GM18498 (cell line): ENCODE measurements around the gene SEC11C.

ENCODE experiments used
- ATAC-seq: cut with Tn5 transposase; IDR thresholded peaks from one replicate; pipeline ENCODE4 v1.9.1; 2021; ENCODE audit warnings: mild to moderate bottlenecking, moderate library complexity; ENCODE audit not compliant: unreplicated experiment

The SEC11C gene

DNA sequence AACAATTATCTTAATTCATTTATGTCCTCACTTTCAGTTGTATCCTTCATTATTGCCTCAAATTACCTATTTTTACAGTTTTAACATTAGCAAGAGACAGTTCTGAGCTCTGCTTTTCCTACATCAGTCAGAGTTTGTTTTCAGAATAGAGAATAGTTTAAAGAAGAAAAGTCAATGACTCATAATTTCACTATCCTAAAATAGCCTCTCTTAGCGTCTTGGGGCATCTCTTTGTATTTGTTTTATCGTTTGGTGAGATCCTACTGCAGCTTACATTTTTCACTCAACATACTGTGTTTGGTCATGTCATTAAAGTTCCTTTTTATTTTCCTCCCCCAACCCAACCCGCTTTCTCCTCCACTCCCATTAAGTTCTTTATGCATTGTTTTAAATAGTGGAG is 3.8 kb downstream of the SEC11C start:
- no peak for ATAC-seq

DNA sequence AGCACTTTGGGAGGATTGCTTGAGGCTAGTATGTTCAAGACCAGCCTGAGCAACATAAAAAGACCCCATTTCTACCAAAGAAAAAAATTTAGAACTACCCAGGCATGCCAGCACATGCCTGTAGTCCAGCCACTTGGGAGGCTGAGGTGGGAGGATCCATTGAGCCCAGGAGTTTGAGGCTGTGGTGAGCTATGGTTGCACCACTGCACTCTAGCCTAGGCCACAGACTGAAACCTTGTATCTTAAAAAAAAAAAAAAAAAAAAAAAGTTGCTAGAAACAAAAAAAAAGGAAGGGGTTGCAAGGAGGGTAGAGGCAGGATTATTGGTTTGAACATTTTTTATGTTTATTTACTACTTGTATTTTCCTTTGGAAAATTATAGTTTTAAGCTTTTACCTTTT is 4.8 kb downstream of the SEC11C start:
- ATAC-seq, result no peak

DNA sequence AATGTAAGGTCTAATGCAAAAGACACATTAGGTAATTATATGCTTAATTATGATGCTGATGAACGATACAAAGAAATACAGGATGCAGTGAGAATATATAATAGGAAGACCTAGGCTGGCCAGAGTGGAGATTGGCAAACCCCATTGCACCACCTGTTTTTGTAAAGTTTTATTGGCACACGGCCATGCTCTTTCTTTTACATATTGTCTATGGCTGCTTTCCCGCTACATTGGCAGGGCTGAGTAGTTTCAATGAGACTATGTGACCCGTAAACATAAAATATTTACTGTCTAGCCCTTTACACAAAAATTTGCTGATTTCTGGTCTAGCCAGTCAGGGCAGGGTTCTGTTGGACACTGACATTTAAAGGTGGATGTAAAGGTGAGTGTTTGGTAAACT is 5.4 kb downstream of the SEC11C start:
- no peak for ATAC-seq

DNA sequence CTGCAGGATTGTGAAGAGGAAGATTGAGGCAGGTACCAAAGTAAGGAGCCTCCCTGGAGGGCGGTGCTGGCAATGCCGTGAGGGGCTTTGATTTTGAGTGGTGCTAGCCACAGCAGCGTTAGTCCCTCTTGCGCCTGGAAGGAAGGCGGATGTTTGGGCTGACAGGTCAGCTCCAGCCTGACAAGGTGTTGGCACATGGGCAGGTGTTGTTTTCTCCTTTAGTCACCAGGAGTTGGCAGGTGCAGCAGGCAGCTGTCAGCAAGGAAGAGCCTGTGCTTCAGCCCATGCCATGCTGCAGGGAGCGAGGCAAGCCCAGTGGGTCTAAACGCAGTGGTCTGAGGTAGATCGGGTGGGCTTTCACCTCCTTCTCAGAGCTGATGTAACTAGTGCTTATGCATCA is 8.5 kb downstream of the SEC11C start:
- no peak for ATAC-seq

DNA sequence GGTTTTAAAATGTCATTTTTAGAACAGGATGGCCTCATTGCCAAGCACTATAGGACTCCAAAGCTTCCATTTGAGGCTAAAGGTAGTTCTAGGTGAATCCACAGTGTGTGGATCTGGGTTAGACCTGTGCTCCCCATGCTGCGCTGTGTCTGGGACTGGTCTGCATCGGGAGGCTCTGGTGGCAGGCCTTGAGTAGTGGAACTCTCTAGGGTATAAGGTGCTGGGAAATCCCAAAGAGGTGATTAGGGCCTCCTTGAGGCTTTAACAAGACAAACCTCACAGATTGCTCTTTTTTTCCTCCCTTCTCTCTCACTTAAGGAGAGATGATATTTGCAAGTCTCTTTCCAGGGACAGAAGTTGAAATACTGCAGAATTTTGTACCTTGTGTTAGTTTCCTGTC is 9.3 kb downstream of the SEC11C start:
- no peak for ATAC-seq

DNA sequence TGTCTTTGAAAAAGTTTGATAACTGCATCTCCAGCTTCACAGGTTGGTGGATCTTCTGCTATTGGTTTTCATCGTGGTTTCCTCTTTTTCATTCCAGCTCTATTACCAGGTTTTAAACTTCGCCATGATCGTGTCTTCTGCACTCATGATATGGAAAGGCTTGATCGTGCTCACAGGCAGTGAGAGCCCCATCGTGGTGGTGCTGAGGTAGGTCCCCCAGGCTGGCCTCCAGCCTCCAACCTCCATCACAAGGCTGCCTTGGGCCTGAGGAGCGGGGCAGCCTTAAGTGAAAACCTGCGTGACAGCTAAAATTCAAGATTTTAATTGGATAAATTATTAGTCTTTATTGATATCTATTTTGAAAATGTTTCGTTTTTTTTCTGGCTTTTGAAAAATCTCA is 9.7 kb downstream of the SEC11C start:
- no peak for ATAC-seq

DNA sequence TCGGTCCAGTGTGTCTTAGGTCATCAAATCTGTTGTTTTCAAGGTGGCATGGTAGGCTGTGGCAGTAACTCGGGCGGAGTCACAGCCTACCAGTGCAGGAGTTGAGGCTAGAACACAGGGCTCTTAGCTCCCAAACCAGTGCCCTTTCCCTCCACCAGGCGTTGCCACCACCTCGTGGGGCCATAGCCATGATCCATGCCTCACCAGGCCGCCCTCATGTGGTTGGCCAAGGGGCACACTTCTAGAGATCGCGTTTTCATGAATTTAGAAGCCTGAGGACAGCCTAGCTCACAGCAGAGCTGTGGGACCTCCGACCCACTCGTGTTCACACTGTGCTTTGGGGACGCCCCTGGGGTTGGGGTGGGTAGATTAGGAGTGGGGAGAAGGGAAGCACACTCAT is 10.6 kb downstream of the SEC11C start:
- ATAC-seq, result no peak

DNA sequence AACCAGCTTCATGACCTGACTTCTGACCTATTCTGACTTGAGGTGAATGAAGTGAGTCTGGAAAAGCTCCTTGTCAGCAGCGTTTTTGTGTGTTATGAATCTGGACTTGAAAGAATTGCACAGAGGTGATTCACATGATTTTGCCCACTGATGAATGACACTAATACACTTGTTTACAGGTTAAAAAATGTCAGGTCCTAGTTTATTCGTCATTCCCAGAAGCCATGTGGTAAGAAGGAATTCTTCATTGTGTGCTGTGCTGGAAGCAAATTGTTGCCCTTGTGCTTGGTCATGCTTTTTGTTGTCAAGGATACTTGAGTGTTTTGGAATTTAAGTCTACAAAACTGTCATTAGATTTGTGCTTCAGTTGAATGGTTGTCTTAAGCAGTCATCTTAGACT is 15.5 kb downstream of the SEC11C start:
- no peak for ATAC-seq

DNA sequence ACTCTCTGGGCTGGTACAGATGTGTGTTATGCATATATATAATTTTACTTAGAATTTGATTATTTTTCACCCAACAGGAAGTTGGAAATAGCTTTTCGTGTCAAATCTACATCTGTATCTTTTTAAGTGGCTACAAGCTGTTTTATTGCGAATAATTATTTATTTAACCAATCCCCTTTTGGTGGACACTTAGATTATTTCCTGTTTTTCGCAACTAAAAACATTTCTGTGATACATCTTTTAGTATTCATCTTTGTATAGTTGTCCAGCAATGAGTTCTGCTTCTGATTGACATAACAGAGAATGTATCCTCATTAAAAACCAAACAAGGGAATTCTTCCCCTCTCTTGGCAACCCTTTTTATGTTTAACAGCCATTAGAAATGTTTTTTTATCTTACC is 16.6 kb downstream of the SEC11C start:
- ATAC-seq, result no peak

DNA sequence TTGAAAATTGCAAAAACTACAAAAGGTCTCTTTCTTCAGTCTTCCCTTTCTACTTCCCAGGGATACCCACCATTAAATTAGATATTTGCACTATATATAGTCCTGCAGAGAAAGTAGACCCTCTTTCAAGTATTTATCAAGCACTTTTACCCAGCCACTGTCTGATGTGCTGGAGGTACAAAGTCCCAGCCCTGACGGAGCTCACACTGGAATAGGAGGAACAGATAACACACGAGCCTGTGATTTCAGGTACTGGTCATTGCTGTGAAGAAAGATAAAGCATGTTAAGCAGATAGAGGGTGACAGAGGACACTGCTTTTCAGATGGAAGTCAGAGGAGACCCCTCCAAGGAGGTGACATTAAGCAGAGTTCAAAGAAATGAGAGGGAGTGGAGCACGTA is 19.6 kb downstream of the SEC11C start:
- ATAC-seq, result no peak

DNA sequence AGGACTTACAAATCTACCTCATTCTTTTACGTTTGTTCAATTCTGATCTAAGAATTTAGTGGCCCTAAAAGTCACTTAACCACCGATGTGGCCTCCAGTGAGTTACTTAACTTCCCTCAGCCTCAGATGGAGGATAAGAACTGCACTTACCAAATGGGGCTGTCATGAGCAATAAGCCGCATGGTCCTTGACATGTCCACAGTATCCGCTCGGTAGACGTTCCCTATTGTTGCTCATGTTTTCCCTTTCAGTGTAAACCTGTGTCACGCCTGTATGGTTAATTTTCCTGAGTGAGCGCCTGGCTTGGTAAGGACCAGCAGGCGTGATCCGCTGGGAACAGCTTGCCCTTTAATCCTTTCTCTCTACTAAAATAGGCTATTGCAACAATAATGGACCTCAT is 20.3 kb downstream of the SEC11C start:
- no peak for ATAC-seq

DNA sequence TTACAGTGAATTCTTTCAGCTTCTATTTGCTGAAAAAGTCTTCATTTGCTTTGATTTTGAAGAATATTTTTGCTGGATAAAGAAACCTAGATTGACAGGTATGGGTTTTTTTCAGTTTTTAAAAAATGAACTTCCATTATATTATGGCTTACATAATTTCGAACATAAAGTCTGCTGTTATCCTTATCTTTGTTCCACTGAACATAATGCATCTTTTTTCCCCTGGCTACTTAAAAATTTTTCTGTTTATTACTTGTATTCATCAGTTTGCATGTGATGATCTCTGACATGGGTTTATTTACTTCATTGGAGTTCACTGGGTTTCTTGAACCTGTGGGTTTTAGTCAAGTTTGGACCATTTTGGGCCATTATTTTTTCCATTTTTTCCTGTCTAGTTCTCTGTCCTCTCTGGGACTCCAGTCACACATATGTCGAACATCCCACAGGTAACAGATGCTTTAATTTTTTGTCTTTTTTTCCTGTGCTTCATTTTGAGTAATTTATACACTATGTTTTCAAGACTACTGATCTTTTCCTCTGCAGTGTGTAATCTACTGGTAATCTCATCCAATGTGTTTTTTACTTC is 33.1 kb downstream of the SEC11C start:
- ATAC-seq, result no peak

DNA sequence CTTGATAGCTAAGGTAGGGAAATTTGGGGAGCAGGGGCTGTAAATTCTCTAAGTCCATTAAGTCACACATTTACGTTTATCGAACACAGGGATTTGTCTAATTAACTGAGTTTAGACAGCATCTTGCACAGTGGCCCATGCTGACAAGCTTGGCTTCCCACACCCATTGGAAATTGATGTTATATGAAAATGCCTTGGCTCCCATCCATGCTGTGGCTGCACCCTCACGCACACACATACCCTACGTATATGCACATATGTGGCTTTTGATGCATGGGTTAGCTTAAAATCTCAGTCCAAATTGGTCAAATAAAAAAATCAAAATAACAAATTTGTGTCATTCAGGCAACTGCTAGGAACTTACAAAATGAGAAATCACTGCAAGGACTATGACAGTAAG is 37.8 kb downstream of the SEC11C start:
- ATAC-seq, result no peak

DNA sequence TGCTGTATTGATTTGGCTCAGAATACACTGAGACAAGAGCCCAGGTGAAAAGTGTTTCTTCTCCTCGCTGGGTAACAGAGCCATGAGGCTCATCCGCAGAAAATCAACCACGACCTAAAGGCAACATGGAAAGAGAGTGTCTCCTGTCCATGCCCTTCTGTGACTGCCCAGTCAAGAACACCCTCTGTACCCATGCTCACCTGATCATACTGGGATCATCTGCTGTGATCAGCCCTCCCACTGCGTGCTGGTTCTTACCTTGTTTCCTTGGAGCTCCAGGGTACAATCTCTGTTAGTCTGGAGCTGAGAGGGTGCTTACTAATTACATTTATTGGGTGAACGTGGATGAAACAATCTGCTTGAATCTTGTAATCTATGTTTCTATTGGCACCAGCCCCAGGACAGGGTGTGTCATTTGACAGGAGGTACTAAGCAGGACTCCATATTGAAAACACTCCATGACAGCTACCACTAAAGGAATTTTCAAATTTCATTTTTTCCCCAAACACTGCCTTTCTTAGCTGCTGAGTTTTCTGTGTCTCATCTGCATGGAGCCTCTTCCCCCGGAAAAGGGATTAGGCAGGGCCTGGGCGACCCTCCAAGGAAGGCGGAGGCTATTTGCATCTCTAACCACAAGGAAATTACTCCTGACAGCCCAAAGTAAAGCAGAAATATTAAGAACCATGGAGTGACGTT is 40.6 kb downstream of the SEC11C start:
- no peak for ATAC-seq

DNA sequence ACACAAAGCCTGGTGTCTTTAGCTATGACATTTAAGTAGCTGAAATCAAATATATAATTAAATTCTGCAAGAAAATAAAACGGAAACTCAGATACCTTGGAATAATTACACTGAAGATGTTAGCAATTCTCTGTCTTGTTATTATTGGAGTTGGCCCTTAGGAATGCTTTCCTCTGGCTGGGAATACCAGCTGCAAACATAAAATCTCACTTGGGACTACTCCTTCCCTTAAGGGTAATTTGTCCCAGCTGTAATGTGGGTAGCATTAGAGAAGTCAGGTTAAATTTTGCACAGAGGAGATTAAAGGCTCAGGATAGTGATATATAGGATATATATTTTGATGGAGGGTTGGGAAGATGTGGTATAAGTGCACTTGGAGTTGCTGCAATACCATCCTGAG is 43.0 kb downstream of the SEC11C start:
- no peak for ATAC-seq

DNA sequence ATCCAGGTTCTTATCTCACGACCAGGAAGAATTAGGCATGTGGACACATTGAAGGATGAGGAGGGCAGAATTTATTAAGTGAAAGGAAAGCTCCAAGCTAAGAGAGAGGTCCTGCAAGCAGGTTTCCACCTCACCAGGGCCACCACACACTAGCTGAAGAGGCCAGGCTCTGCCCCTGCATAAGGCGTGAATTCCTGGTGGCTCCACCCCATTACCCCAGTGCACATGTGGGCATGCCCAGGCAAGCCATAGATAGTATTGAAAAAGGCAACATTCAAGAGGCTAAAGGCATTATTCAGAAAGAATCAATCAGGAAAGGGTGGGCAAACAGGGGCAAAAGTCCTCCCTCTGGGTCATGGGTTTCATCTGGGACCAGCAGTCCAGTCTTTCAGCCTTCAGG is 49.3 kb downstream of the SEC11C start:
- no peak for ATAC-seq

DNA sequence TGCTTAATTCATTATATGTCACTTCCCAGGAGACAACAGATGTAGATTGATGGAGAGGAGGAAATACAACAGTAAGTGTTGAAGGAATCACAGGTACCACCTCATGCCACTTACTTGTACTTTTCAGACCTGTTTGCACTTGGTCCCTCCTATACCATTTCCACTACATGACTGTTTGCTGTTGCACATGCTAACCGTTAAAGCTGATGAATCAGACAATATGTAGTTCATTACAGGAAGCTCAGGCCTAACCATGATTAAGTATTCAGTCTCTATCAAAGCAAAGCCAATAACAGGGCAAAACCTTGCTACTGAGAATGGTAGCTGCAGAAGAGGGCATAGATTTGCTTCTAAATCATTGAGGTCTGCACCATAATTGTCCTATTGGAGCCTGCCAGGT is 50.1 kb downstream of the SEC11C start:
- no peak for ATAC-seq

DNA sequence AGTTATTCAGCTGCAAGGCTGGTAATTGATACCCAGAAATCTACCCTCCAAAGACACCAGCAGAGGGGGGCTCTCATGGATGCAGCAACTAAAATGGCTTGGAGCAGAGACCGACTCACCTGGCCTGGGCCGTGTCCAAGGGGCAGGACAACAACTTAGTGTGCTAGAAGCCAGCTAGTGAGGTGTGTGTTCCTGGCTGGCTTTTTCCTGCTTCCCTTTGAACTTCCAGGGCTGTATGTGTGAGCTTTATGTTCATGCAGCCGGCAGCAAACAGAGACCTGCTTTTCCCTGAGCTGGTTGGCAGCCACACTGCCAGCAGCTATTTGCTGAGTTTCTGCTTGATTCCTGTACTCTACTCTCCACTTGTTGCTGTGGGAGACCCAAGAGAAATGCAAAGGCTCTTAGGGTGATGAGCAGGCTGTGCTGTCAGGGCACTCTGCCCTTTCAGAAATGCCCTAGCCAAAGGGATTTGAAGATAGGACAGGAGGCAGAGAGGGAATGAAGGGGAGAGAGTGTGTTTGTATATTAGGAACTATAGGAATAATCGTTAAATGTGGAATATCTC is 56.6 kb downstream of the SEC11C start:
- no peak for ATAC-seq

DNA sequence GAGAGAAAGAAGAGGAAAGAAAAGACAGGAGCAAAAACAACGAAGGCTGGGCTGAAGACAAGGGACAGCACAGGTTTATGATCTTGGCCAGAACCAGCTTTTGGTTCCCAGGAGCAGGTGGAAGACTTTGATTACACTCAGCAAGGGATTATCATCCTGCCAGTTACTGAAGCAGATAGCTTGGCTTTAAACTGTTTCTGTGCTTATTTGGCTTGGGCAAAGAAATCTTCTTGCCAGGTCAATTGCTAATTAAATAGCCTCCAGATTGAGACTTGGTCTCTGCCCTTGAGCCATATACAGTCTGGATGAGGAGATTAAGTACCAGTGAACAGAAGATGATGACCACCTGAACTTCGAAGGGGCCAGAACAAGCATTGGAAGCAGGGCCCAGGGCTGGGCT is 58.0 kb downstream of the SEC11C start:
- ATAC-seq, result no peak

DNA sequence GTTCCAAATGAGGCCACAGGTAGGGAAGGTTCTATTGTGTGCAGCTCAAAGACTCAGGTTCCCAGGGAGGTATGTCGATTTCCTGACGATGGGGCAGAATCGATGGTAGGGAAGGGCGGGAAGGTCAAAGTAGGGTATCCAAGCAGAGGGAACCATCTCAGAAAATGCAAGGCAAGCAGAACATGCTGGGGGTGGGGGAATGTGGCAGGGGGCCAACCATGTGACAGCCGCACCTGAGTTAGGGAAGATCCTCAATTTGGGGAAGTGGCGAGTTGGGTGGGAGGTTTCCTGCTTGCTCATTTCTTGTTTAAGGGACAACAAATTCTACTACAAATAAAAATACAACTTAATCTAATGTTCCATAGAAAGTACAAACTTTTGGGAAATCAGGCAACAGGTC is 58.5 kb downstream of the SEC11C start:
- ATAC-seq, result no peak

DNA sequence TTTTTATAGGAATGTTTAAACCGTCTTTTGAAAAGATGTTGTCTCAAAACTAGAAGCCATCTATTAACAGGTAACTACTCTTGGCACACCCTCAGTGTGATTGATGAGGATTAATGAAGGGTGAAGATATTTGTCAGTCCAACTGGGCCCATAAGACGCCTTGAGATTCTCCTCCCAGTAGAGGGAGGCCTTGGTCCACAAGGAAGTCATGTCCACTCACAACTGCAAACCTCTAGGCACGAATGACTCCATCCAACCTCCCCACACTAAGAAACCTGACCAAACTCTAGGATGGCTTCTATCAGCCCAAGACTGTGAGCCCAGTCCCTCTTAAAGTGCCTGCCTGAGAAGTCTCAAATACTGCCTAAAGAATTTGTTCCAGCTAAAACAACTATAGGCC is 61.1 kb downstream of the SEC11C start:
- ATAC-seq, result no peak

DNA sequence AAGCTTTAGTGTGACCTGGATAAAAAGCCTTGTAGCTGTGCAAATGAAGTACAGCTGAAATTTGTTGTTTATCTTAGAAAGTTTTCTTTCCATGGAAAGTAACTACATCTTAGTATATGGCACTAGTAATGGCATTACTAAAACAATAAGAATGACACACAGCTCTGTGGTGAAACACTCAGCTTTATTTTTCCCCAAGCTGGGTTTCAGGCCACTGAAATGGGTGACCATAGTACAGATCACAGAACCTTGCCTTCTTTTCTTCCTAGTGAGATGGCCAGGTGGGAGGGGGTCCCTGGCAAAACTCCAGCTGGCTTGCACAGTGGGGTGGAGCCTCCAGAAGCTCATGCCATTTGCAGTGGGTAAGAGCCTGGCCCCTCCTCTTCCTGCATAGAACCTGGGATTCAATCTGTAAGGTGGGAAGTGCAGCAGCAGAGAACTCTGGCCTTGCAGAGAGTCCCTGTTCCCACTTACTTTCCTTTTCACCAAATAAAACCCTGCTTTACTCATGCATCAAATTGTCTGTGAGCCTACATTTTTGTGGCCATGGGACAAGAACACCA is 62.7 kb downstream of the SEC11C start:
- ATAC-seq, result no peak

DNA sequence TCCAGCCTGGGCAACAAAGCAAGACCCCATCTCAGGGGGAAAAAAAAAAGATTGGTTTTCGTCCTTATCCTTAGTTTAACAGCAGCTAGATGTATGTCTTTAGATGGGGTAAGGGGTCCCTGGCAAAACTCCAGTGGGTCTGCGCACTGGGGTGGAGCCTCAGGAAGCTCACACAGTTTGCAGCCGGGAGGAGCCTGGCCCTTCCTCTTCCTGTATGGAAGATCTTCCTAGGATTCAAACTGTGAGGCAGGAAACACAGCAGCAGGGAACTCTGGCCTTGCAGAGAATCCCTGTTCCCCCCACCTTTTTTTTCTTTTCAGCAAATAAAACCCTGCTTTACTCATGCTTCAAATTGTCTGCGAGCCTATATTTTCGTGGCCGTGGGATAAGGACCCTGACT is 67.8 kb downstream of the SEC11C start:
- no peak for ATAC-seq
